ENCODE data around the gene STRN3.
"Not testable (repeated sequence)": the region's sequence is repeated elsewhere in the genome, so short reads cannot be mapped to it uniquely, and the experiment has no call there.

STRN3 gene

GRCh38 chr14:30940886-30941285 is 85.3 kb downstream of the STRN3 start:
- no CpG with 5 or more reads among the region's 4 CpGs for WGBS, 2 donors (ENCODE audit: extremely low coverage in 2 of 2, insufficient read length in 2 of 2, insufficient replicate concordance in 1 of 2)
- DNase-seq (ENCODE audit: low spot score): no peak
- H2BK12ac ChIP-seq (ENCODE audit: low read length): no peak overlapping the region
- H2AK5ac ChIP-seq (ENCODE audit: low read depth, low read length): no peak overlapping the region
- no peak overlapping the region for H4K8ac ChIP-seq (ENCODE audit: low read depth, low read length)
- H3K4me3 ChIP-seq (ENCODE audit: low read length in 2 of 2): no peak overlapping the region
- H3K36me3 ChIP-seq (replicated peaks in 1 of 2; ENCODE audit: control insufficient read depth in 2 of 2, insufficient read depth in 2 of 2, low read length in 2 of 2): peaks cover 4 to 96% of the 10 kb centered on the region in 2 donors
- no peak overlapping the region for H2AFZ ChIP-seq (ENCODE audit: low read length)
- no peak overlapping the region for H4K91ac ChIP-seq (ENCODE audit: low read depth, low read length, poor library complexity)
- H3K4me1 ChIP-seq (ENCODE audit: control insufficient read depth in 2 of 2, insufficient read depth in 1 of 2, low read depth in 1 of 2, low read length in 2 of 2): peaks cover 0 to 4% of the 10 kb centered on the region in 2 donors
- H3K27me3 ChIP-seq (ENCODE audit: control insufficient read depth in 3 of 3, insufficient read depth in 3 of 3, low read depth in 1 of 3, low read length in 3 of 3): no peaks in the 10 kb centered on the region
- H3K14ac ChIP-seq (ENCODE audit: low read length): no peak overlapping the region
- H3K27ac ChIP-seq (replicated peaks; ENCODE audit: low read length): no peak overlapping the region
- no peak overlapping the region for H3K4me2 ChIP-seq (ENCODE audit: insufficient read depth, low read length, poor library complexity, severe bottlenecking)
- H3K23ac ChIP-seq (ENCODE audit: low read depth, low read length, poor library complexity): no peak overlapping the region
- no peak overlapping the region for H2BK120ac ChIP-seq (ENCODE audit: low read depth, low read length)
- H3K9ac ChIP-seq (ENCODE audit: low read depth, low read length, poor library complexity): no peak overlapping the region
- no peak overlapping the region for H2BK15ac ChIP-seq (ENCODE audit: low read length)
- no peaks in the 10 kb centered on the region for H3K9me3 ChIP-seq (replicated peaks in 1 of 2; ENCODE audit: control insufficient read depth in 2 of 2, insufficient read depth in 1 of 2, low read depth in 1 of 2, low read length in 2 of 2)
- H2BK5ac ChIP-seq (ENCODE audit: low read length): no peak overlapping the region
- H3K18ac ChIP-seq (ENCODE audit: low read length): no peak overlapping the region
- no peak overlapping the region for H3K4ac ChIP-seq (ENCODE audit: low read length)
- H3K79me1 ChIP-seq (ENCODE audit: low read depth, low read length): no peaks in the 10 kb centered on the region

- Histone ChIP-seq H3K4ac (ENCODE audit: low read length) (no peak overlapping the region), H3K36me3 (replicated peaks in 1 of 2; ENCODE audit: control insufficient read depth in 2 of 2, insufficient read depth in 2 of 2, low read length in 2 of 2) (peaks cover 1 to 98% of the 10 kb centered on the region in 2 donors)
Observed at GRCh38 chr14:30938617-30939016, 87.6 kb downstream of the STRN3 start.

DNA sequence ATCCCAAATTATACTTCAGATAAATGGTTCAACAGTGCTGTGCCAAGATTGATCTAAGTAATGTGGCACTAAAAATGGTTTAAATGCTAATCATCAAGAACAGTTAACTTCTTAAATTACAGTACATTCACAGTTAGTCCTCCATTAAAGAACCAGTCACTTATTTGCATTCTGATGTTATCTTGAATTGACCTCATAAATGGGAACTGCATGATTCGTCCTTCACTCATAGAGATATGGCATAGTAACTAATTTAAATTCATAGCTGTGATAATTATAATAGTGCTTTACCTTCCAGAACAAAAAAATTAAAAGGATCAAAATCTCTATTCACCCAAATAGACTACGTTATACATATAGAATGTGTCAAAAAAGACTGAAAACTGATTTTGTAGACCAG is 90.7 kb downstream of the STRN3 start:
- WGBS, 2 donors (ENCODE audit: extremely low coverage in 2 of 2, insufficient read length in 2 of 2, insufficient replicate concordance in 1 of 2): no CpG with 5 or more reads among the region's 2 CpGs

More at GRCh38 chr14:30938617-30939016, 87.6 kb downstream of the STRN3 start:
- Histone ChIP-seq H3K4me3 (ENCODE audit: low read length in 2 of 2) (no peak overlapping the region), H3K79me1 (ENCODE audit: low read depth, low read length) (no peaks in the 10 kb centered on the region), H2BK5ac (ENCODE audit: low read length) (no peak overlapping the region), H2BK15ac (ENCODE audit: low read length) (no peak overlapping the region), H3K18ac (ENCODE audit: low read length) (no peak overlapping the region), H3K27me3 (ENCODE audit: control insufficient read depth in 3 of 3, insufficient read depth in 3 of 3, low read depth in 1 of 3, low read length in 3 of 3) (no peaks in the 10 kb centered on the region), H3K9ac (ENCODE audit: low read depth, low read length, poor library complexity) (no peak overlapping the region), H2AK5ac (ENCODE audit: low read depth, low read length) (no peak overlapping the region), H2AFZ (ENCODE audit: low read length) (no peak overlapping the region), H3K14ac (ENCODE audit: low read length) (no peak overlapping the region), H2BK12ac (ENCODE audit: low read length) (no peak overlapping the region), H3K4me2 (ENCODE audit: insufficient read depth, low read length, poor library complexity, severe bottlenecking) (no peak overlapping the region), H4K91ac (ENCODE audit: low read depth, low read length, poor library complexity) (no peak overlapping the region), H4K8ac (ENCODE audit: low read depth, low read length) (no peak overlapping the region), H2BK120ac (ENCODE audit: low read depth, low read length) (no peak overlapping the region), H3K27ac (replicated peaks; ENCODE audit: low read length) (no peak overlapping the region), H3K4me1 (ENCODE audit: control insufficient read depth in 2 of 2, insufficient read depth in 1 of 2, low read depth in 1 of 2, low read length in 2 of 2) (peaks cover 0 to 4% of the 10 kb centered on the region in 2 donors), H3K9me3 (replicated peaks in 1 of 2; ENCODE audit: control insufficient read depth in 2 of 2, insufficient read depth in 1 of 2, low read depth in 1 of 2, low read length in 2 of 2) (no peaks in the 10 kb centered on the region), H3K23ac (ENCODE audit: low read depth, low read length, poor library complexity) (no peak overlapping the region)
- DNase-seq (ENCODE audit: low spot score): no peak
- no CpG with 5 or more reads among the region's 2 CpGs for WGBS, 2 donors (ENCODE audit: extremely low coverage in 2 of 2, insufficient read length in 2 of 2, insufficient replicate concordance in 1 of 2)

DNA sequence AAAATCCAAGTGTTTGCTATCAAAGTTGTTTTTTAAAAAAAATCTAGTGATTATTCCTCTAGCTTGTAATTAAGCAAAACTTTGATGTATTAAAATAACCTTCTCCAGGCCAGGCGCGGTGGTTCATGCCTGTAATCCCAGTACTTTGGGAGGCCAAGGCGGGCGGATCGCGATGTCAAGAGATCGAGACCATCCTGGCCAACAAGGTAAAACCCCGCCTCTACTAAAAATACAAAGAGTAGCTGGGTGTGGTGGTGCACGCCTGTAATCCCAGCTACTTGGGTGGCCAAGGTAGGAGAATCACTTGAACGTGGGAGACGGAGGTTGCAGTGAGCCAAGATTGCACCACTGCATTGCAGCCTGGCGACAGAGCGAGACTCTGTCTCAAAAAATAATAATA is 92.2 kb downstream of the STRN3 start:
- not testable (repeated sequence) for H3K27me3 ChIP-seq (ENCODE audit: control insufficient read depth in 3 of 3, insufficient read depth in 3 of 3, low read depth in 1 of 3, low read length in 3 of 3); H2AFZ ChIP-seq (ENCODE audit: low read length); H4K8ac ChIP-seq (ENCODE audit: low read depth, low read length); H3K4me1 ChIP-seq (ENCODE audit: control insufficient read depth in 2 of 2, insufficient read depth in 1 of 2, low read depth in 1 of 2, low read length in 2 of 2); H3K4ac ChIP-seq (ENCODE audit: low read length); H3K79me1 ChIP-seq (ENCODE audit: low read depth, low read length); H2BK12ac ChIP-seq (ENCODE audit: low read length); H3K27ac ChIP-seq (replicated peaks; ENCODE audit: low read length); H3K4me2 ChIP-seq (ENCODE audit: insufficient read depth, low read length, poor library complexity, severe bottlenecking); H3K18ac ChIP-seq (ENCODE audit: low read length); H2BK15ac ChIP-seq (ENCODE audit: low read length); H4K91ac ChIP-seq (ENCODE audit: low read depth, low read length, poor library complexity); H3K9ac ChIP-seq (ENCODE audit: low read depth, low read length, poor library complexity); H3K4me3 ChIP-seq (ENCODE audit: low read length in 2 of 2); H3K14ac ChIP-seq (ENCODE audit: low read length); H3K23ac ChIP-seq (ENCODE audit: low read depth, low read length, poor library complexity); H2BK120ac ChIP-seq (ENCODE audit: low read depth, low read length); DNase-seq (ENCODE audit: low spot score); H3K9me3 ChIP-seq (replicated peaks in 1 of 2; ENCODE audit: control insufficient read depth in 2 of 2, insufficient read depth in 1 of 2, low read depth in 1 of 2, low read length in 2 of 2); H2AK5ac ChIP-seq (ENCODE audit: low read depth, low read length); H2BK5ac ChIP-seq (ENCODE audit: low read length)
- WGBS, 2 donors (ENCODE audit: extremely low coverage in 2 of 2, insufficient read length in 2 of 2, insufficient replicate concordance in 1 of 2): no CpG with 5 or more reads among the region's 13 CpGs
- peaks cover 1 to 79% of the 10 kb centered on the region in 2 donors for H3K36me3 ChIP-seq (replicated peaks in 1 of 2; ENCODE audit: control insufficient read depth in 2 of 2, insufficient read depth in 2 of 2, low read length in 2 of 2)

More for the DNA sequence above, 90.7 kb downstream of the STRN3 start:
- Histone ChIP-seq H3K9ac (ENCODE audit: low read depth, low read length, poor library complexity) (no peak overlapping the region), H3K4me3 (ENCODE audit: low read length in 2 of 2) (no peak overlapping the region), H2AK5ac (ENCODE audit: low read depth, low read length) (no peak overlapping the region), H3K14ac (ENCODE audit: low read length) (no peak overlapping the region), H2AFZ (ENCODE audit: low read length) (no peak overlapping the region), H3K18ac (ENCODE audit: low read length) (no peak overlapping the region), H3K4me1 (ENCODE audit: control insufficient read depth in 2 of 2, insufficient read depth in 1 of 2, low read depth in 1 of 2, low read length in 2 of 2) (no peaks in the 10 kb centered on the region), H2BK12ac (ENCODE audit: low read length) (no peak overlapping the region), H2BK5ac (ENCODE audit: low read length) (no peak overlapping the region), H3K27me3 (ENCODE audit: control insufficient read depth in 3 of 3, insufficient read depth in 3 of 3, low read depth in 1 of 3, low read length in 3 of 3) (no peaks in the 10 kb centered on the region), H4K91ac (ENCODE audit: low read depth, low read length, poor library complexity) (no peak overlapping the region), H4K8ac (ENCODE audit: low read depth, low read length) (no peak overlapping the region), H3K27ac (replicated peaks; ENCODE audit: low read length) (no peak overlapping the region), H3K79me1 (ENCODE audit: low read depth, low read length) (no peaks in the 10 kb centered on the region), H2BK15ac (ENCODE audit: low read length) (no peak overlapping the region), H2BK120ac (ENCODE audit: low read depth, low read length) (no peak overlapping the region), H3K36me3 (replicated peaks in 1 of 2; ENCODE audit: control insufficient read depth in 2 of 2, insufficient read depth in 2 of 2, low read length in 2 of 2) (peaks cover 1 to 94% of the 10 kb centered on the region in 2 donors), H3K4me2 (ENCODE audit: insufficient read depth, low read length, poor library complexity, severe bottlenecking) (no peak overlapping the region), H3K4ac (ENCODE audit: low read length) (no peak overlapping the region), H3K23ac (ENCODE audit: low read depth, low read length, poor library complexity) (no peak overlapping the region), H3K9me3 (replicated peaks in 1 of 2; ENCODE audit: control insufficient read depth in 2 of 2, insufficient read depth in 1 of 2, low read depth in 1 of 2, low read length in 2 of 2) (no peaks in the 10 kb centered on the region)
- no peak for DNase-seq (ENCODE audit: low spot score)

All from neuronal stem cell (in vitro differentiated cells).